ENCODE data around the gene SGMS1. TPM values are rescaled to one million over a fixed set of nuclear protein-coding genes. Genes with fewer than 3 reads are reported as not detected.

The SGMS1 gene
- total RNA-seq, 1 donor: 68.0 TPM

DNA sequence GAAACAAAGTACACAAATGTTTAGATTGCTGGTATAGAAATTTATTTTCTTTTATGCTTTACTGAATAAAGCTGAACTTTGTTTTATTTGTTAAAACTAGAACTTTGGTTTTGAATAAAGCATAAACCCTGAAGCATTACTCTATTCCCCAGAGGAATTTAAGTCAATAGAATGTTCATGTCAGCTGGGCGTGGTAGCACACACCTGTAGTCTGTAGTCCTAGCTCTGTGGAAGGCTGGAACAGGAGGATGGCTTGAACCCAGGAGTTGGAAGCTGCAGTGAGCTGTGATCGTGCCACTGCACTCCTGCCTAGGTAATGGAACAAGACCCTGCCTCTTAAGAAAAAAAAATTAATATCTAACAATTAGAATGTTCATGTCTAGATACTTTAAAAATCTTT is 233.5 kb downstream of the SGMS1 start:
- DNase-seq (ENCODE audit: insufficient read length, low spot score, missing footprints): no peak
- Histone ChIP-seq H3K27ac (ENCODE audit: low read depth, low read length) (no peak overlapping the region), H3K79me2 (ENCODE audit: insufficient read depth, low read length) (peaks cover 77% of the 10 kb centered on the region), H3K9me3 (ENCODE audit: low read depth, low read length) (no peaks in the 10 kb centered on the region), H4K20me1 (ENCODE audit: insufficient read depth, low read length) (peaks cover 5% of the 10 kb centered on the region), H3K4me2 (ENCODE audit: insufficient read depth, low read length) (no peak overlapping the region), H2AFZ (ENCODE audit: low read length) (no peak overlapping the region), H3K4me3 (ENCODE audit: insufficient read depth, low read length) (no peak overlapping the region), H3K27me3 (ENCODE audit: insufficient read depth, low read length) (no peaks in the 10 kb centered on the region), H3K36me3 (ENCODE audit: insufficient read depth, low read length) (no peaks in the 10 kb centered on the region), H3K4me1 (ENCODE audit: insufficient read depth, low read length) (peaks cover 21% of the 10 kb centered on the region)
- no peak for TF ChIP-seq CTCF (IDR thresholded peaks at IDR 0.05; ENCODE audit: extremely low read depth, low read depth, low read length)

DNA sequence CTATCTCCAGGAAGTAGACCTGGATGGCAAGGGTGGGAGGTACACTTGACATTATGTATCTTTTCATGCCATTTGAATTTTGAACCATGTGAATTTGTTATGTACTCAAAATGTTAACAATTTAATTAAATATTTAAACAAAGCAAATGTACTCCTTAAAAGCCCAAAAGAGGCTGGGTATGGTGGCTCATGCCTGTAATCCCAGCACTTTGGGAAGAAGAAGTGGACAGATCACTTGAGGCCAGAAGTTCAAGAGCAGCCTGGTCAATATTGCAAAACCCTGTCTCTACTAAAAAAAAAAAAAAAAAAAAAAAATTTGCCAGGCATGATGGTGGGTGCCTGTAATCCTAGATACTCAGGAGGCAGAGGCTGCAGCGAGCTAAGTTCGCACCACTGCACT is 235.6 kb downstream of the SGMS1 start:
- Histone ChIP-seq H3K4me1 (ENCODE audit: insufficient read depth, low read length) (peaks cover 3% of the 10 kb centered on the region), H3K36me3 (ENCODE audit: insufficient read depth, low read length) (no peaks in the 10 kb centered on the region), H3K9me3 (ENCODE audit: low read depth, low read length) (no peaks in the 10 kb centered on the region), H2AFZ (ENCODE audit: low read length) (no peak overlapping the region), H3K4me3 (ENCODE audit: insufficient read depth, low read length) (no peak overlapping the region), H3K27ac (ENCODE audit: low read depth, low read length) (no peak overlapping the region), H3K27me3 (ENCODE audit: insufficient read depth, low read length) (no peaks in the 10 kb centered on the region), H3K79me2 (ENCODE audit: insufficient read depth, low read length) (peaks cover 66% of the 10 kb centered on the region), H3K4me2 (ENCODE audit: insufficient read depth, low read length) (no peak overlapping the region), H4K20me1 (ENCODE audit: insufficient read depth, low read length) (peaks cover 2% of the 10 kb centered on the region)
- no peak for TF ChIP-seq CTCF (IDR thresholded peaks at IDR 0.05; ENCODE audit: extremely low read depth, low read depth, low read length)
- DNase-seq (ENCODE audit: insufficient read length, low spot score, missing footprints): no peak

- Histone ChIP-seq H3K9me3 (ENCODE audit: low read depth, low read length) (no peaks in the 10 kb centered on the region), H3K4me2 (ENCODE audit: insufficient read depth, low read length) (no peak overlapping the region), H4K20me1 (ENCODE audit: insufficient read depth, low read length) (no peaks in the 10 kb centered on the region), H3K79me2 (ENCODE audit: insufficient read depth, low read length) (peaks cover 63% of the 10 kb centered on the region), H2AFZ (ENCODE audit: low read length) (no peak overlapping the region), H3K27ac (ENCODE audit: low read depth, low read length) (no peak overlapping the region), H3K4me1 (ENCODE audit: insufficient read depth, low read length) (peaks cover 2% of the 10 kb centered on the region), H3K36me3 (ENCODE audit: insufficient read depth, low read length) (no peaks in the 10 kb centered on the region), H3K27me3 (ENCODE audit: insufficient read depth, low read length) (no peaks in the 10 kb centered on the region), H3K4me3 (ENCODE audit: insufficient read depth, low read length) (no peak overlapping the region)
- no peak for TF ChIP-seq CTCF (IDR thresholded peaks at IDR 0.05; ENCODE audit: extremely low read depth, low read depth, low read length)
- no peak for DNase-seq (ENCODE audit: insufficient read length, low spot score, missing footprints)
Measured at GRCh38 chr10:50387732-50388073, 236.1 kb downstream of the SGMS1 start.

- Histone ChIP-seq H2AFZ (ENCODE audit: low read length) (no peak overlapping the region), H3K4me2 (ENCODE audit: insufficient read depth, low read length) (no peak overlapping the region), H3K4me3 (ENCODE audit: insufficient read depth, low read length) (no peak overlapping the region), H3K79me2 (ENCODE audit: insufficient read depth, low read length) (peaks cover 62% of the 10 kb centered on the region), H3K4me1 (ENCODE audit: insufficient read depth, low read length) (peaks cover 5% of the 10 kb centered on the region), H3K27me3 (ENCODE audit: insufficient read depth, low read length) (no peaks in the 10 kb centered on the region), H3K27ac (ENCODE audit: low read depth, low read length) (no peak overlapping the region), H3K9me3 (ENCODE audit: low read depth, low read length) (no peaks in the 10 kb centered on the region), H4K20me1 (ENCODE audit: insufficient read depth, low read length) (no peaks in the 10 kb centered on the region), H3K36me3 (ENCODE audit: insufficient read depth, low read length) (no peaks in the 10 kb centered on the region)
- DNase-seq (ENCODE audit: insufficient read length, low spot score, missing footprints): no peak
- no peak for TF ChIP-seq CTCF (IDR thresholded peaks at IDR 0.05; ENCODE audit: extremely low read depth, low read depth, low read length)
Measured at GRCh38 chr10:50387007-50387731, 236.6 kb downstream of the SGMS1 start.
